NCI-H510A treated with DMSO at 0.1 percent for 48 hours (cell line): ENCODE results near the gene NDUFA8.

Experiments
- DNase-seq: peaks from one replicate; lab custom pipeline; 2025; lab: John Stamatoyannopoulos, UW

The NDUFA8 gene

DNA sequence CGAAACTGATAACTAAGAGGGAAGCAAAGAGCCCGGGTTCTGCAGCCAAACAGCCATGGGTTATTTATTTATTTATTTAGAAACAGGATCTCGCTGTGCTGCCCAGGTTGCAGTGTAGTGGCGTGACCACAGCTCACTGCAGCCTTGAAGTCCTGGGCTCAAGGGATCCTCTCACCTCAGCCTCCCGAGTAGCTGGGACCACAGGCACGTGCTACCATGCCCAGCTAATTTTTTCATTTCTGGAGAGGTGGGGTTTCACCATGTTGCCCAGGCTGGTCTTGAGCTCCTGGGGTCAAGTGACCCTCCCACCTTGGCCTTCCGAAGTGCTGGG is 24.1 kb downstream of the NDUFA8 start:
- DNase-seq, result no peak

DNA sequence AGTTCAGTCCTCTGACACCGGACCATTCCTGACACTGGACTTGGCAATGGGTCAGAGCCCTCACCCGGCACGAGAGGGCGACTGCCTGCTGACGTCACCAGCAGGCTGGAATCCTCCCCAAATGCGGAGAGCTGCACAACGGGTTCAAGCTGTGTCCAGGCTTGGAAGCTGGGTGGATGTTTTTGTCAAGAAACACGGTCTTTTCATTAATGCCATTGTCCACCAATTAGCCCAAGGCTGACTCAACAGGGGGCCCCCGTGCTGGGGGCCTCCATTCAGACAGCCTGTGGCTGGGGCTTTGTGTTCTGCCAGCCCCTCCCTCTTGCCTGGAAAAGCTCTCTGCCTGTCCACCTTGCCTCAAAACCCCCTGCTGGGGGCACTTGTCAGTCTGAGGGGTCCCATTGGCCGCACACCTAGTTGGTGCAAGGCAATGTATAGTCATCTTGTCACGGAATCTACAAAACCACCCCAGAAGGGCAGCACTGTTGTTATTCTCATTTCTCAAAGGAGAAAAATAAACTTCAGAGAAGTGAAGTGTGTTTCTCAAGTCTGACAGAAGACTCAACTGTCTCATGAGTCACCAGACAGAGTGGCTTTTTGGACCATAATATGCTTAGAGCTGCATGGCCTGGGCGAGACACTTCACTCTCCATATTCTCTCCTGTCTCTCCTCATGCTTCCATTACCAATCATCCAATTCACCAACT is 24.6 kb downstream of the NDUFA8 start:
- DNase-seq, result no peak

DNA sequence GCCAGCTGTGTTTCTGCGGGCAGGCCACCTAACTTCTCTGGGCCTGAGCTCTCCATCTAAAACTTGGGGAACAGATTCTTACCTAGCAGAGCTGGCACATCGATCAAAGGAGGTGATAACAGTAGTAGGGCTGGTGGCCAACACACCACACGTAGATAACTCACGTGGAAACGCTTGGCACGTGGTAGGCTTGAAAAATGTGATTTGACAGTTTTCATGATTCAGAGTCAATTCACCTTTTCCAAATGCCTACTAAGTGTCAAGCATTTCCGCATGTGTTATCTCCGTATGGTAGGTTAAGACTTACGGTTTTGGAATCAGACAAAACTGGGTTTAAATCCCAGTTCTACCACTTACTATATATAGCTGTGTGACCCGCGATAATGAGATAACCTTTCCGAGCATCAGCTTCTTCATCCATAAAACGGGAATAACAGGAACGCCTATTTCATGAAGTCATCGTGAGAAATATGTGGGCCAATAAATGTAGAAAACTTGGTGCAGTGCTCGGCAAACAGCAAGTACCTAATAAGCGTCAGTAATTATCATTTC is 25.5 kb downstream of the NDUFA8 start:
- DNase-seq, result no peak

DNA sequence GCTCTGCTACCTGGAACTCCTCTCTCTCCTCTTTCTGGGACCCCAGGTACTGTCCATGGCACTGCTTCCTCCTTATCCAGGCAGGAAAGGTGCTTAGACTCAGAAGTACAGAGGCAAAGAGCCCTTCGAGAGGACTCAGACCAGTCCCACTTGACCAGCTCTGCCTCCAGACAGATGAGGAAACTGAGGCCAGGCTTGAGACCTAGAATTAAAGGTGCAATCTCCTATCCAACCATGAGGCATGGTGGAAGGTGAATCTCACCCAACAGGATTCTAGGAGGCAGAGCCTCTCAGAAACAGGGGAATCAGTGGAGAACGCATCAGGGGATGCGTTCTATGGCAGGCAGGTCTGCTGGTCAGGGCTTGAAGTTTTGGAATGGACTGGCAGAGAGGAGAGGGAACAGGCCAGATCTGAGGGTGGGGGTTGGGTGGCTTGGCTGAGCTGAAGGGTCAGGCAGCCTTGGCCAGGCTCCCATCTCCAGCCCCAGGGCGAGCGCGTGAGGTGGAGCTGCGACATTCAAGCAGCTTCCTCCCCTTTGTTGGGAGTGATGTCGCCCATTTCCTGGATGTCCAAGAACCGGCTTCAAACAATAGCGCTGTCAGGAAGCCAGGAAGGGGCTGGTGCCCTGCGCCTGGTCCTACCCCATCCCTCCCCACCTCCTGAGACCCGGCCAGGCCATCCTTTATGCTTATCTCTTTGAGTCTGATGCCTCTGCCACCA is 26.2 kb downstream of the NDUFA8 start:
- DNase-seq, result no peak

DNA sequence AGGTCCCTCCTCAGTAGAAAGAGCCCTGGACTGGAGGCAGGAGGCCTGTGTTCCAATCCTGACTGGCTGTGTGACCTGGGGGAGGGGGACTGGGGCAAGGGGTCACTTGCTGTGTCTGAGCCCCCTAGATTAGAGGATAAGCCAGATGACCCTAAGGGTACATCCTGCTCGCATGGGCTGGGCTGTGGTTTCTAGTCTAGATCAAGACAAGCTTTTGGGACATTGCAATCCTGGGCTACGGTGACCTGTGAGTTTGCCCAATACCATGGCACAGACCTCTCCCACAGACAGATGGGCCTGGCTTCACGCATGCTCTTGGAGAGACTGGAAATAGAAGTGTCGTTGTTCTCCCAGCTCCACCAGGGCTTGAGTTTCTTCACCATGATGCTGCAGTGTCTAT is 27.0 kb downstream of the NDUFA8 start:
- no peak for DNase-seq

DNA sequence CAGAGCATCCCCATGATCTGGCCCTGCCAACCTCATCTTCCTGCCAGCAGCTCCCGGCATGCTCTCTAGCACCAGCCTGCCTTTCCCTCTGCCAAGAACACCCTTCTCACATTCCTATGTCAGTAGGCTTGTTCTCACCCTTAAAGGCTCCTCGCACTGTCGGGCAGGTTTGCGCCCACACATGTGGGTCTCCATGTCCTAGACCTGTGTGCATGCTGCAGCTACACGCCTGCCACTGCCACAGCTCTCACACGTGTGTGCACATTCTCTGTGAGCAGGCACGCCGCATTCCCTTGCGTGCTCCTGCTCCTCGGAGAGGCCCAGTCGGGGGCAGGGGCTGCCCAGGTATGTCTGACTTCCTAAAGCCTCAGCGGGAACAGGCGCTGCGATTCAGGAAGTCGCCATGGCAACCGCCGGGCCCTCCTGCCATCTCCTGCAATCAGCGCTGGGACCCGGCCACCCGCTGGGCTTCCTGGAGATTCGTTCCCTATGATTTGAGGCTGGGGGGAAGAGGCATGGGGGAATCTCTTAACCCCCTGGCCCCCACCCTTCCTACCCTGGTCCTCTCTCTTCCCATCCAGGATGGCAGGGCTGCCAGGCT is 28.1 kb downstream of the NDUFA8 start:
- DNase-seq, result no peak

DNA sequence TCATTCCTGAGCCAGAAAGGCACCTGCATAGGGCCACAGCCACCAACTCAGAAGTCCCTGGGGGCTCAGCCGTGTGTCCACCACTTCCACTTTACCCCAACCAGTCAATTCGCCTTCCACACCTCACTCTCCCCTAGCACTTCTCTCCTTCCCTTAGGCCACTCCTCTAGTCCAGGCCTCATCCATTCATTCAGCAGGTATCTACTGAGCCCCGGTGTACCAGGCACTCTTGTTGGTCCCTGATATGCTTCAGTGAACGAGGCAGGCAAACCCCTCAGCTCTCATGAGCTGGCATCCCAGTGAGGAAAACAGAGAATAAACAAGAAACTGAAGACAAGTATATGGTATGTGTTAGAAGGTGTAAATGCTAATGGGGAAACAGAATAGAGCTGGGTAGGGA is 28.7 kb downstream of the NDUFA8 start:
- no peak for DNase-seq

DNA sequence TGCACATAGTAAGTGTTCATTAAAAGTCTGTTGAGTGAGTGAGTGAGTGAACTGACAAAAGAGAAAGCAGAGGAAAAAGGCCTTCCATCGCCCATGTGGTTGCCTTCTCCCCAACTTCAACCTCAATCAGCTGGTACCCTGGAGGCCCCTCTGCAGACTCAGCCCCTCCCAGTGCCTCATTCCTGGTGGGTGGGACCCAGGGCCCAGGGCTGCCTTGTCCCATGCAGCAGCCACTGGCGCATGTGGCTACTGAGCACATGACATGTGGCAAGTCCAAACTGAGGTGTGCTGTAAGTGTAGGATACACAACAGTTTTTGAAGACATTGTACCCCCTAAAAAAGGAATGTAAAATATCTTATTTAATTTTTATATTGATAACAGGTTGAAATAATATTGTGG is 29.6 kb downstream of the NDUFA8 start:
- no peak for DNase-seq

DNA sequence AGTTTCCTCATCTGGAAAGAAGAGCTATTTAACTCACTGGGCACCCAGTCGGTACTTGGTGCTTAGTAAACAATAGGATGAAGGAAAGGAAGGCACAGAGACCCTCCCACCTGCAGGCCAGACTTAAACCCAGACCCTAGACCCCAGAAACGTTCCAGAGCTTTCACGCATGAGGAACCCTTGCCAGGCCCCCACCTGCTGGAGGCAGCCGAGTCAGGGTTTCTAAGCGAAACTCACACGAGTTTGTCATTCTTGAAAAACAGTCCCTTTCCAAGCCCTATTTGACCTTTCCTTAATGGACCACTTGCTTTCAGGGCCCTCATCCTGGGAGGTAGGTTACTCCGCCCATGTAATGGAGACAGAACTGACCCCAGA is 30.6 kb downstream of the NDUFA8 start:
- DNase-seq, result no peak

DNA sequence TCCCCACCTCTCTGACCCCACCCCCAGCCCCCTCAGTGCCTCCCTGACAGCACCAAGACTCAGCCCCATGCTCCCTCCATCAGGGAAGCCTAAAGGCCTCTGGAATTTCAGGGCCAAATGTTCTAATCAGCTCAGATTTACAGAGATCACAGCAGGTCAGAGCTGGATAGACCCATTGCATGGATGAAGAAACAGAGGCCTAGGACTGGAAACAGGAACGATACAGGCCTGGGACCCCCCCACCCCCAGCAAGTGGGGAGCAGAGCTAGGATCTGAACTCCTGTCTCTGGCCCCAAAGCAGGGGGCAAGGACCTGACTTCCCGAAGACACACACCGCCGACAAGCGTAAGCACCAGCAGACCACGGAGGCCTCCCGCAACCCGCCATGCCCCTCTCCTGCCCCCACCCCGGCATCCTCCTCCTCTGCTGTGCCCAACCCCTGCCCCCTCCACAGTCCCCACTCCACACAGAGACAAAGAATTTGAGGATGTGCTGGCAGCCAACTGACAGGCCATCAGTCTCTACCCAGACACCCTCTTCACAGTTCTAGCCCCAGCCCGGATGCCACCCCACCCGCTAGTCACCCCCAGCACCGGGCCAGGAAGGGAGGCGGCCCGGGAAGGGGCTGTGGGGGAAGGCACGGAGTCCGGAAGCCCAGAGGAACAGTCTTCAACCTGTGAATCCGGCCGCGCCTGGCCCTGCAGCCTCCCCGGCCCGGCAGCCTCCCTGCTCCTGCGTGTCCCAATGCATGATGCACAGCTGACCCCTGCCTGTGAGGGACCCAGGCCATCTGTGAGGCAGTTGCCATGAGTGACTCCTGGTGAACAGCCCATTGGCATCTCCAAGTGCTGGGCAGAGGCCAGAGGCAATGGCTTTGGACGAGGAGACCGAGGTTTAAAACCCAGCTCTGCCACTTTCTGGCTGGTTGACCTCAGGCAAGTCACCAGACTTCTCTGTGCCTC is 31.3 kb downstream of the NDUFA8 start:
- DNase-seq, result no peak

DNA sequence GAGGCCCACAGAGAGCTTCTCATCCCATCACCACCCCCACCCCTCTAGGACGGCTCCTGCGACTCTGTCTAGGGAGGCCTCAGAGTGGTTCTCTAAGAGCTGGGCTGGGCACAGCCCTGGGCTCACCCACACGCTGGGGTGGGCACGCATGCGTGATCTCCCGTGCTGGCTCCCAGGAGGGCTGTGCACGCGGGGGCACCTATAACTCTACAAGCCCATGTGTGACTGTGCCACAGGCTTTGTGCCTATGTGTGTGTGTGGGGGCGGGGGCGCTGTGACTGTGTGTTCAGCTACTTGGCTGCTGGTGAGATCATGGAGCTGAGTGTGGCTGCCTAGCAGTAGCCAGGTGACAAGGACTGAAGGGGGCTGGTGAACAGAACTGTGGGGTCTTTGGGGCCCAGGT is 32.2 kb downstream of the NDUFA8 start:
- no peak for DNase-seq

DNA sequence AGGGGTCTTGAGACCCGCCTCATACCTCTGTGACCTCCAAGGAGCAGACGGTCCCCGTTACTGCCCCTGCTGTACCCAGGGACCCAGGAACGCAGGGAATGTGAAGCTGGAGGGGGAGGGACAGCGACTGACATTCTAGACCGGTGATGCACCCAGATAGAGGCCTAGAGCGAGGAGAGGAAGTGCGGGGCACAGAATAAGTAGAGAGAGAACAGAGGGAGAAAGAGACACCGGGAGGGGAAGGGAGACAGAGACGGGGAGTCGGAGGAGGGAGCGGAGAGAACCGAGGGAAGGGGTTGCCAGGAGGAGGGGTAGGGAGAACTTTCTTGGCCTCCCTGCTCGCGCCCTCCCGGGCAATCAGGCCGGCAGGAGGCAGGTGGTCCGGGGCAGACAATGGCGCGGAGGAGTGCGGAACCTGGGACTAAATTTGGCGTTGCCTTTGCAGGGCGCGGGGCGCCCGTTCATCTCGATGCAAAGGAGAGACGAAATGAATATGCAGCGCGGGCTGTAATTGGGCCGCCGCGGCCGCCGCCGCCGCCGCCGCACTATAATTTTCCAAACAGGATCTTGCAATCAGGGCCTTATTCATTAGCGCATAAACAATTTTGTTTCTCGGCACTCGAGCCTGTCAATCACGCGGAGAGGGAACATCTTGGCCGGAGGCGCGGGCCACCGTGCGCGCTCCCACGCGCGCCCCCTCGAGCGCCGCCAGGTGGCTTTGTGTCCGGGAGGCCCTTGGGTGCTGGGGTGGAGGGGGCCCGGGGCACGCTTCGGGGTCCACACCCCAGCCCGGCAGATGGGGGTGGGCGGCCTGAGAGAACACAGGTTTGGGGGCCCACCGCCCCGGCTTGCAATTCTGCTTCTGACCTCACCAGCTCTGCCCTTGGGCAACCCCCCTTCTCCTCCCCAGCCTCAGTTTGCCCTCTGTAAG is 33.0 kb downstream of the NDUFA8 start:
- peak; percentile 4 for DNase-seq

DNA sequence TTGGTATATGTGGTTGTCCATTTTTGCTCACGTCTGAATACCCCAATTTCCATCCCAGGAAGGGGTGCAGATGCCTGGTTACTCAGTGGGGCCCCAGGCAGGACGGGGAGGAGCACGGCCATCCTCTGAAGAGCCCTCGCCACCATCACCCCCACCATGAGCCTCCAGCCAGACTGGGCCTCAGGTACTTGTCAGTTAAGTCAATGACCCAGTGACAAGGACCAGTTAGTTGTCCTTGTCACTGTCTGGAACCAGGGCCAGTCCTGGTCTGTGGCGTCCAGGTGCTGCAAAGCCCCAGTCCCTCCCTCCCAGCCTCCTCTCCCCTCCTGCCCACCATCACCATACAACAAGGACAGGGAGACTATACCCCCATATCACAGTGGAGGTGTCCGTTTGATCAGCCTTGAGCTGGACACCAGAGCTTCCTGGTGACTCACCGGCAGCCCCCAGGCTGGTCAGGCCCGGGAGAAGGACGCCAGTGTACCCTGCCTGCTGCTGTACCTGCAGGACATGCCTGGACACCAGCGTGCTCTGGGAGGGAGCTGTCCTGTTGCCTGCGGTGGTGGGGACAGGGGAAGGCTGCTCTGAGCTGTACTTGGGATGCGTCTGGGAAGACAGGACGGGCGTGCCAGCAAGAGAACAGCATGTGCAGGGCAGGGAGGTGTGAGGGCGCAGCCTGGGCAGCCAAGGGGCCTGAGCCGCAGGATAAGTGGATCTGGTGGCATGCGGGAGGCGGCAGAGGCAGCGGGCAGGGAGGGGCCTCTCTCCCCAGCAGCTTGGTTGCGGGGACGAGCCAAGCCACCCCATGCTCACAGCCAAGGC is 33.9 kb downstream of the NDUFA8 start:
- no peak for DNase-seq

DNA sequence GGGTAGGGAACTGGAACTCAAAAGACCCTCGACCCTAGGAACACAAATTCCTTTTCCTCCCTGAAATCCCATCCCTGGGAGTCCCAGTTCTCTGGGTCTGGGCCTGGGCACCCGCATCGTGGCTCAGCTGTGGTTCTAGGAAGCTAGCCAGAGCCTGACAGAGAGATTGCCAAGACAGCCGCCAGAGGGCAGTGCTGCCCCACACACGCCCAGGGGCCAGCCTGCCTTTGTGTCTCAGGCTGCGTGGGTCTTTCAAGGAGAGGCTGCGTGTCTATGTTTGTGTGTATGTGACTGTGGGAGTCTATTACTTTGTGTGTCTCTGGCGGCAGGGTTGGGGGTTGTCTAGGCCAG is 34.4 kb downstream of the NDUFA8 start:
- DNase-seq, result peak; percentile 72

DNA sequence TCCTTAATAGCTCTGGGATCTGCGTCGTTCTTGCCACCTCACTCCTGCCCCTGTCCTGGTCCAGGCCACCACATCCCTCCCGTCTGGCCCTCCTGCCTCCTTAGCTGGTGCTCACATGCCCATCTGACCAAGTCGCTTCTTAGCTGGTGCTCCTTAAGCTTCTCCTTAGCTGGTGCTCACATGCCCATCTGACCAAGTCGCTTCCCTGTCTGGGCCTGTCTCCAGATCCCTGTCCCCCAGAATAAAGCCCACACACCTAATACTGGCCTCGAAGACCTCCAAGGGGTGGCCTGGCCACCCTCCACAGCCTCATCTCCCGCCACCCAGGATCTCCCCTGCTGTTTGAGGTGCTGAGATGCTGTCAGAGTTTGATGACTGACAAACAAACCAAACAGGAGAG is 35.1 kb downstream of the NDUFA8 start:
- no peak for DNase-seq

DNA sequence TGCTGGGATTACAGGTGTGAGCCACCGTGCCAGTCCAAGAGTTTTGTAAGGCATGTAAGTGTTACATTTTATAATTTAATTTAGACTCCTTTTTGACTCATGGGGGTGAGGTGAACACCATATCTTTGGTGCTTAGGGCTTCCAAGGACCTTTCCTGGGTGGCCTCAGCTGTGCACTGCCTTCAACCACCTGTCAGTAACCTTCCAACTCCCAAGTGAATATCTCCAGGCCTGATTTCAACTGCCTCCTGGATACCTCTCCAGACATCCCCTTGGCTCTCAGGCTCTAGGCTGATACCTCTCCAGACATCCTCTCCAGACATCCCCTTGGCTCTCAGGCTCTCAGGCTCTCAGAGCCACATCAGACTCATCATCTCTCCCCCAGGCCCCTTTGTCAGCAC is 35.5 kb downstream of the NDUFA8 start:
- DNase-seq, result no peak

DNA sequence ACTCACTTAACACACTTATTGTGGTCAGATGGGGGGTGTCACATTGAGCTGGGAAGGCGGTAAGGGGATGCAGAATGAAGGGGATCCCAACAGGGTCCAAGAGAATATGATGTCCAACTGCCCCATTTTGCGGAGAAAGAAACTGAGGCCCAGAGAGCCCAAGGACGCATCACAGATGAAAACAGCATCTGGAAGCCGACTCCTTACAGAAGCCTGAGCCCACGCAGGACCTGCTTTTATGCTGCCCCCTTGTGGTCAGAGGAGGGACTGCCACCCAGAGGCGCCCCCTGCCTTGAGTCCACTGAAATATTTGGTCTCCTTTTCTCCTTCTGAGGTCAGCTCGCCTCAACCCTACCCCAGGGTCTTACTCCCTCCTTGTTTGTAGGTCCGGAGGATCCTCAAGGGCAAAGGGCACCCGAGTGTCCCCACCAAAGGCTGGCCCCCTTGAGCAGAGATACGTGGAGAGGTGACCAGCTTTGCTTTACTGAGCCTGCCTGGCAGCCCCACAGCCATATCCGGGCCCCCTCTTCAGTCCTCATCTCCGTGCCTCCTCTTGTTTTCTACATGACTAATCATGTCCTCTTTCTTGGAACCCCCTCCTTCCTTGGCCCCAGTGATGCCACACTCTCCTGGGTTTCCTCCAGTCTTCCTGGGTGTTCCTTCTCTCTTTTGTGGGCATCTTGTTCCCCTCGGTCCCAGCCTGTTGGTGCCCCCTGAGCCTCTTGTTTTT is 36.5 kb downstream of the NDUFA8 start:
- DNase-seq, result peak; percentile 48

DNA sequence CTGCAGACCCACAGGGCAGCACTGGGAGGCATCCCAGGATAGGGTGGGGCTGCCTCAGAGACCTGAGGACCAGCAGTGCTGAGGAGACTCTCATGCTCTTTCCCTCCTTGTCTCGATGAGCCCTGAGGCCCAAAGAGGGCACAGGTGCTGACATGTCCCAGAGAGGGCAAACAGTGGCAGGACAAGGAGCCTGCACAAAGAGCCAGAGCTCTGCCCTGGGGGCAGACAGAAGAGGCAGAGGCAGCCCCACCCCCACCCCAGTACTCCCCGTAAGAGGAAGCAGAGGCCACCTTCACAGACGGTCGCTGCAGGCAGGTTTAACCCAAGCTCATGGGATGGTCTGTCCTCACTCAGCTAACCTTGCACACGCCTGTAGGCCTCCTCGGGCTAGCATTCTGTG is 37.1 kb downstream of the NDUFA8 start:
- DNase-seq, result no peak

DNA sequence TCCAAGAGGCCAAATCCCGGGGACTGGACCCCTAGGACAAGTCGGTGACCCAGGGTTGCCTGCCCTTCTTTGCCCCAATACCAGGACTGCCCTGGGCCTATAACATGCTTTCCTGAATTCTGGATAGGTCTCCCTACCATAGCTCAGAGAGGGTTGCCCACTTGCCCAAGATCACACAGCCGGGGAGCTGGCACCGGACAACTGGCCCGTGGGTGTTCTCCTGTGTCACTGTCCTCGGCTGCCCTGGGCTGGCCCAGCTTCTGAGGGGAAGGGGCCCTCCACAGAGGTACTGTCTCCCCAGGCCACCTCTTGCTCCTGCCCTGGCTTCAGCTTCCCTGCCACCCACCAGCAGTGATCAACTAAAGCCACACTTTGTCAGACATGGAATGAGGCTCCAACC is 37.6 kb downstream of the NDUFA8 start:
- DNase-seq, result no peak

DNA sequence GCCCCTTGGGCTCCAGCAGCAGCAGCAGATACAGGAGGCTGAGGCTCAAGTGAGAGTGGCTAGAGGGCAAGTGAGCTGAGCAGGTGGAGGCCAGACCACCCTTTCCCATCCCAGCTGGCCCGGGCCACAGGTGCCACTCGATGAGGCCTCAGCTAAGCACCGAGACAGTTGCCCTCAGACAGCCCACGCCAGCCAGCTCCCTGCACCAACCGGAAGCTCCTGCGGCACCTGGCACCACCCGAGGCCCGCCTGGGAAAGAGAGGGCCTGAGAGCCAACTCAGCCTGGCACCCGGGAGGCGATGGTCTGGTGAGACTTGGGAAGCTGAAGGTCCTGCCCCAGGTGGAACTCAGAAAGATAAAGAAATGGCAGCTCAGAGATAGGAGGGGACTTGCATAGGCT is 38.2 kb downstream of the NDUFA8 start:
- no peak for DNase-seq
